Measurements from ENCODE around the gene TIAM1.

The TIAM1 gene

DNA sequence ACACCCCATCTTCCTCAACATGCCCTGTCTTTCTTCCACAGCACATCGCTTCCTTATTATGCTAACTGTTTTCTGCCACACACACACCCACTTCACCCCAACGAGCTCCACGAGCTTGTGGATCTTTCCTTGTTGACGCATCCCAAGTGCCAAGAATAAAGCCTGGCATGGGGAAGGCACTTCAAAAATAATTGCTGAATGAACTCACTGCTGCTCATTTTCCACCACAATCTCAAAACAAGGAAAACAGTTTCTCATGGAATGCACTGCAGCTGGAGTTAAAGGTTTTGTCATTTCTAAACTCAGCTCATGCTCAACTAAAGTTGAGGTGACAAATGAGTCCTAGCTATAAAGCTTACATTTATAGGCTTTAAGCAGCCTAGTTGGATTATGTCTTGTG is 86.0 kb downstream of the TIAM1 start:
- H3K27me3 Mint-ChIP-seq = no peaks in the 10 kb centered on the region
- peaks cover 0 to 3% of the 10 kb centered on the region in 2 donors for H3K36me3 Mint-ChIP-seq
- H3K4me1 Mint-ChIP-seq = peaks cover 0 to 2% of the 10 kb centered on the region in 2 donors
- ATAC-seq (replicated peaks) (no peak), DNase-seq (no peak)
- H3K9me3 Mint-ChIP-seq = no peaks in the 10 kb centered on the region
- H3K27ac Mint-ChIP-seq = no peak overlapping the region
- H3K4me3 Mint-ChIP-seq = no peak overlapping the region

- H3K27ac Mint-ChIP-seq = no peak overlapping the region
- ATAC-seq (replicated peaks) = no peak
Observed at GRCh38 chr21:31257265-31257664, 86.8 kb downstream of the TIAM1 start.

DNA sequence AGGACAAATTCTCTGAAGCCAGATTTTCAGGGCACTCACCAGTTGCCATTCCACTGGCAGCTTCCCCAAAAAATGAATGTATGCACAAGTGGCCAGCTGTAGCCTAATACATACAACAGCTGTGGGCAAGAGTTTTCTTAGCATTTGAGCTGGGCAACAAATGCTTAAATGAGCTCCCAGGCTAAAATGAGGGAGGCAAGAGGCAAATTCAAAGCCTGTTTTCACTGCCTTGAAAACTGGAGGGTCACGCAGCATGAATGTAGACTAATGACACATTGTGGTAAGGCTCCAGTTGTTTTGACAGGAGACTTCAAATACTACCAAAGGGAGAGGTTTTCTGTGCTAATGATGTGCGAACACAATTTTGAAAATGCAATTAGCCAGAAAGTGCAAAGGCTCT is 88.2 kb downstream of the TIAM1 start:
- no peak overlapping the region for H3K4me3 Mint-ChIP-seq
- H3K27ac Mint-ChIP-seq = no peak overlapping the region
- peaks cover 0 to 2% of the 10 kb centered on the region in 2 donors for H3K4me1 Mint-ChIP-seq
- ATAC-seq (replicated peaks) = no peak
- no peak for DNase-seq
- no peaks in the 10 kb centered on the region for H3K9me3 Mint-ChIP-seq
- H3K27me3 Mint-ChIP-seq = no peaks in the 10 kb centered on the region
- H3K36me3 Mint-ChIP-seq = peaks cover 0 to 3% of the 10 kb centered on the region in 2 donors

More at GRCh38 chr21:31257265-31257664, 86.8 kb downstream of the TIAM1 start:
- Mint-ChIP-seq H3K4me1 (peaks cover 0 to 2% of the 10 kb centered on the region in 2 donors), H3K36me3 (peaks cover 0 to 3% of the 10 kb centered on the region in 2 donors), H3K4me3 (no peak overlapping the region), H3K27me3 (no peaks in the 10 kb centered on the region), H3K9me3 (no peaks in the 10 kb centered on the region)
- DNase-seq = no peak

DNA sequence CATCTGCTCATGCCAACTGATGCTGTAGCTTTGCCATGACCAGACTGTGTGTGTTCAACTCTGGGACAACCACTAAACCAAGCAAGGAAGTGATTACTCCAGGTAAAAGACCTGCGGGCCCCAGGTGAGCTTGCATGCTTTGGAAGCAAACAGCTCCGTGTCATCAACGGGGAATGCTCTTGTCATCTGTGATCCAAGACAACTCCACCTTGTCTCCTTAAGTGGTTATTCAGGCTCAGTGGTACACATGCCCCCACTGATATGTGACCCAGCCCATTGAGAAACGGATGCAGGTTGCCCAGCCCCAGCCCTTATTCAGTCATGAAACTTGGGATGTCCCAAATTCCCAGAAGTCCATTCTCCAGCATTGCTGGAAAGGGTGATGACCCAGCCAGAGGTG is 89.0 kb downstream of the TIAM1 start:
- peaks cover 0 to 2% of the 10 kb centered on the region in 2 donors for H3K4me1 Mint-ChIP-seq
- H3K27me3 Mint-ChIP-seq = no peaks in the 10 kb centered on the region
- no peak overlapping the region for H3K27ac Mint-ChIP-seq
- no peaks in the 10 kb centered on the region for H3K9me3 Mint-ChIP-seq
- peaks cover 0 to 4% of the 10 kb centered on the region in 2 donors for H3K36me3 Mint-ChIP-seq
- no peak overlapping the region for H3K4me3 Mint-ChIP-seq
- no peak for DNase-seq
- no peak for ATAC-seq (replicated peaks)

GRCh38 chr21:31254131-31254530 is 89.9 kb downstream of the TIAM1 start:
- H3K4me3 Mint-ChIP-seq = no peak overlapping the region
- H3K4me1 Mint-ChIP-seq = peaks cover 0 to 2% of the 10 kb centered on the region in 2 donors
- H3K27me3 Mint-ChIP-seq = no peaks in the 10 kb centered on the region
- H3K9me3 Mint-ChIP-seq = no peaks in the 10 kb centered on the region
- H3K27ac Mint-ChIP-seq = no peak overlapping the region
- DNase-seq = no peak
- peaks cover 0 to 4% of the 10 kb centered on the region in 2 donors for H3K36me3 Mint-ChIP-seq
- ATAC-seq (replicated peaks) = no peak

DNA sequence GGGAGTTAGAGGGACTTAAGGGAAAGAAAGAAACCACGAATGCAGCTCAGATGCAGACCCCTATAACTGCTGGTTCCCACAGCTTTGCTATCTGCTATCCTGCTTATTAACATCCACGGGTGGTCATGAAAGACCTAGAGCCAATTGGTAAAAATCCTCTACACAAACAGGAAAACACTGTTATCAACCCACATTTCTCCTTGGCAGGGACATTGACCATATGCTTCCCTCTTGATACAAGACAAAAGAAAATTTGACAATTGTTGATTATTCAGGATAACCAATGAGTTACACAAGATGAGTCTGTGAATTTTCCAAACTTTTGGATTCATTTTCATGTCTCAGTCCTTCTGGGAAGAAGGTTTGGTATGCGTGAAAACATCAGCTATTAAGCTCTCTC is 90.4 kb downstream of the TIAM1 start:
- Mint-ChIP-seq H3K4me3 (no peak overlapping the region), H3K27ac (no peak overlapping the region), H3K9me3 (no peaks in the 10 kb centered on the region), H3K27me3 (no peaks in the 10 kb centered on the region), H3K4me1 (peaks cover 0 to 2% of the 10 kb centered on the region in 2 donors), H3K36me3 (peaks cover 0 to 6% of the 10 kb centered on the region in 2 donors)
- no peak for ATAC-seq (replicated peaks)
- DNase-seq = no peak

GRCh38 chr21:31252611-31253010 is 91.5 kb downstream of the TIAM1 start:
- Mint-ChIP-seq H3K27me3 (no peaks in the 10 kb centered on the region), H3K4me3 (no peak overlapping the region), H3K4me1 (peaks cover 0 to 2% of the 10 kb centered on the region in 2 donors), H3K36me3 (peaks cover 0 to 6% of the 10 kb centered on the region in 2 donors), H3K27ac (no peak overlapping the region), H3K9me3 (no peaks in the 10 kb centered on the region)
- DNase-seq (no peak), ATAC-seq (replicated peaks) (no peak)

DNA sequence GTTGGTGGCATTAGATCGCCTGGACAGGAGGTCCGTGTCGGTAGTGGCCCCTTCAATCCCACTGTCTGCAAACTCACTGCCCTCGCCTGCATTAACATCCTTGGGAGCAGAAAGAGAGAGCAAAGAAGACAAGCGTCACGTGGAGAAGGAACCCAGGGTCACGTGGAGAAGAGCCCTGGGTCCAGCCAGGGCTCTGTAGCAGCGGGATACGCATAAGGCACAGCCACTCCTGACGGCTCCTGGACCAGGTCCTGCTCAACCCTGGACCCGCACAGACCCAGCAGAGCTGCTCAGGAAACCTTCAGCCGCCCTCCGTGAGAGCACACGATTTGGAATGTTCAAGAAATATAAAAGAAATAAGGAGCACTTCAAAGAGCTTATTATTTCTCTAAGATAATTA is 92.0 kb downstream of the TIAM1 start:
- no peaks in the 10 kb centered on the region for H3K27me3 Mint-ChIP-seq

GRCh38 chr21:31251686-31252085 is 92.4 kb downstream of the TIAM1 start:
- ATAC-seq (replicated peaks) (no peak), DNase-seq (no peak)
- no peak overlapping the region for H3K4me3 Mint-ChIP-seq
- no peaks in the 10 kb centered on the region for H3K27me3 Mint-ChIP-seq
- H3K4me1 Mint-ChIP-seq = no peaks in the 10 kb centered on the region
- H3K9me3 Mint-ChIP-seq = no peaks in the 10 kb centered on the region
- H3K36me3 Mint-ChIP-seq = peaks cover 0 to 6% of the 10 kb centered on the region in 2 donors
- H3K27ac Mint-ChIP-seq = no peak overlapping the region

More for the DNA sequence above, 92.0 kb downstream of the TIAM1 start:
- no peak overlapping the region for H3K4me3 Mint-ChIP-seq
- H3K4me1 Mint-ChIP-seq = no peaks in the 10 kb centered on the region
- peaks cover 0 to 6% of the 10 kb centered on the region in 2 donors for H3K36me3 Mint-ChIP-seq
- no peak overlapping the region for H3K27ac Mint-ChIP-seq
- DNase-seq (no peak), ATAC-seq (replicated peaks) (no peak)
- H3K9me3 Mint-ChIP-seq = no peaks in the 10 kb centered on the region

- no peak overlapping the region for H3K27ac Mint-ChIP-seq
- H3K4me1 Mint-ChIP-seq = peaks cover 0 to 8% of the 10 kb centered on the region in 2 donors
- DNase-seq (no peak), ATAC-seq (replicated peaks) (no peak)
- H3K27me3 Mint-ChIP-seq = no peaks in the 10 kb centered on the region
- H3K4me3 Mint-ChIP-seq = no peak overlapping the region
- peaks cover 4 to 5% of the 10 kb centered on the region in 2 donors for H3K9me3 Mint-ChIP-seq
- peaks cover 8 to 9% of the 10 kb centered on the region in 2 donors for H3K36me3 Mint-ChIP-seq
Observed at GRCh38 chr21:31248598-31248997, 95.5 kb downstream of the TIAM1 start.

DNA sequence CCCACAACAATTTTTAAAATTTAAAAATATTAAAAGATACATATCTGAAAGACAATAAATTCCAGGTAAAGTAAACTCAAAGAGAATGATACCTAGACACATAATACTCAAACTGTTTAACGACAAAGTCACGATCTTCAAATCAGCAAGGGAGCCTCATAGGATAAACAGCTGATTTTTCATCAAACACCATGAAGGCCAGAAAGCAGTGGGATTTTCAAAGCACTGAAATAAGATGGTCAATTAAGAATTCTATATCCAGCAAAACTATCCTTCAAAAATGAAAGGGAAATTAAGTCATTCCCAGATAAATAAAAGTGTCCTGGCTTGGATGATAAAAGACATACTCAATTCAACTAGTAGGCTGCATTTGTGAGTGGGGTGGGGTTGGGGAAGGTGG is 100.5 kb downstream of the TIAM1 start:
- Mint-ChIP-seq H3K27me3 (no peaks in the 10 kb centered on the region), H3K9me3 (peaks cover 11 to 18% of the 10 kb centered on the region in 2 donors), H3K36me3 (peaks cover 32 to 33% of the 10 kb centered on the region in 2 donors), H3K4me1 (peaks cover 0 to 8% of the 10 kb centered on the region in 2 donors), H3K4me3 (no peak overlapping the region), H3K27ac (no peak overlapping the region)
- no peak for ATAC-seq (replicated peaks)
- no peak for DNase-seq

DNA sequence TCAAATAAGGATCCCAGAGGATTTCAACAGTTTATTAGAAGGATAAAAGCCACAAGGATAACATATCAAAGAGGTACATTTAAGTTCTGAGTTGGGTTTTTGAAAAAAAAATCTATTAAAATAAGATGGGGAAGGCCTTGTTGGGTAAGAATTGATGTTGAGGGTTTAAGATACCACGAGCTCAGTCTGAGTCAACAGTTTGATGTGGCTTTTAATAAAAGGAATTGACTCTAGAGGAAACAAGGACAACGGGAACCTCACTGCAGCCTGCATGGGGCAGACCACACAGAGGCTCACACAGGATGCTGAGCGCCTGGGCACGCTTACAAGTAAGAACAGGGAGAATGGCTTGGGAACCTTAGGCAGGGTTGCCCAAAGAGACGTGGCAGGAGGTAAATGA is 107.5 kb downstream of the TIAM1 start:
- Mint-ChIP-seq H3K36me3 (peaks cover 24 to 26% of the 10 kb centered on the region in 2 donors), H3K4me1 (no peaks in the 10 kb centered on the region), H3K27ac (no peak overlapping the region), H3K4me3 (no peak overlapping the region), H3K9me3 (peaks cover 10 to 15% of the 10 kb centered on the region in 2 donors), H3K27me3 (no peaks in the 10 kb centered on the region)
- DNase-seq (no peak), ATAC-seq (replicated peaks) (no peak)

DNA sequence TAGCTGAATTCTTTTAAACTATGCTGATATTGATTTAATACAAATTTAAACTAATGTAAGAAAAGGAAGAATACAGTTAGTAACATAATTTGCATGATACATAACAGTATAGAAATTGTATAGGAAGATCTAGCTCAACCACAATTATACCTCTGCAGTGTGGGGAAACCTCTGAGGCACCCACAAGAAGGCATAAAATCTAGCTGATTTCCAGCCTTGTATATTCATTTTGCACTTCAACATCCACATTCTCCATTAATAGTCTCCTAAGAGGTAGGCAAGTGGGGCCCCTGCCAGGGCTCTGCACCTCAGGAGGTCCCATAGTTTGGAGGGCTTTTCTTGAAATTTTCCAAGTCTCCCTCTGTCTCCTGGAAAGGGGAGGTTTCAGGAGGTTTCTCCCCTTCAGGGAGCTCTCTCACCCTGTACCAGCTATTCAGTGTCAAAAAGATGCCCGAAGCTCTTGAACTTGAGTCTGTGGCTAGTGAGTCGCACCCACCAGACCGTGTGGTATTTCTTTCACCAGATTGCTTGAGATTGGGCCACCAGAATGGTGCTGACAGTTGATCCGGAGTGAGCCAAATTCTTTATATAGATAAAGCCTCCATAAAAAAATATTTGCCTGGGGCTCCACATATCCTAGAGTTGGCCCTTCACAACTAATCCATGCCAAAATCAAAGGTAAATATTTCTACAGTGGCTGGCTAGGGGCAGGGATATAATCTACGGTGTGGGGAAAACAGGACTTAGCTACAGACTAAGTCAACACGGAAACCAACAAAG is 108.2 kb downstream of the TIAM1 start:
- Mint-ChIP-seq H3K4me3 (no peak overlapping the region), H3K9me3 (peaks cover 6 to 13% of the 10 kb centered on the region in 2 donors), H3K36me3 (peaks cover 20 to 21% of the 10 kb centered on the region in 2 donors), H3K27me3 (no peaks in the 10 kb centered on the region), H3K4me1 (no peaks in the 10 kb centered on the region), H3K27ac (no peak overlapping the region)
- DNase-seq (no peak), ATAC-seq (replicated peaks) (no peak)

GRCh38 chr21:31234936-31235335 is 109.1 kb downstream of the TIAM1 start:
- H3K9me3 Mint-ChIP-seq = peaks cover 5 to 6% of the 10 kb centered on the region in 2 donors
- ATAC-seq (replicated peaks) = no peak

GRCh38 chr21:31233711-31234110 is 110.3 kb downstream of the TIAM1 start:
- ATAC-seq (replicated peaks) (no peak), DNase-seq (no peak)
- Mint-ChIP-seq H3K4me3 (no peak overlapping the region), H3K27me3 (no peaks in the 10 kb centered on the region), H3K4me1 (peaks cover 4% of the 10 kb centered on the region in 2 donors), H3K27ac (no peak overlapping the region), H3K36me3 (peaks cover 11 to 12% of the 10 kb centered on the region in 2 donors), H3K9me3 (peaks cover 6 to 7% of the 10 kb centered on the region in 2 donors)

More at GRCh38 chr21:31234936-31235335, 109.1 kb downstream of the TIAM1 start:
- Mint-ChIP-seq H3K4me3 (no peak overlapping the region), H3K27me3 (no peaks in the 10 kb centered on the region), H3K36me3 (peaks cover 12 to 13% of the 10 kb centered on the region in 2 donors), H3K4me1 (no peaks in the 10 kb centered on the region), H3K27ac (no peak overlapping the region)
- no peak for DNase-seq
